Stimulated activated CD8-positive, alpha-beta memory T cell treated with anti-CD3 and anti-CD28 coated beads, Interleukin-4, amount 100 ng/mL, for 24 hours (primary cell): ENCODE results near the gene RABIF.

Source experiments
- DNase-seq: peaks from one replicate; pipeline ENCODE4 v3.0.0-alpha.2; 2020; ENCODE audit warnings: low read depth

RABIF gene

GRCh38 chr1:202871367-202871766, 17.6 kb downstream of the RABIF start:
- DNase-seq, result no peak

DNA sequence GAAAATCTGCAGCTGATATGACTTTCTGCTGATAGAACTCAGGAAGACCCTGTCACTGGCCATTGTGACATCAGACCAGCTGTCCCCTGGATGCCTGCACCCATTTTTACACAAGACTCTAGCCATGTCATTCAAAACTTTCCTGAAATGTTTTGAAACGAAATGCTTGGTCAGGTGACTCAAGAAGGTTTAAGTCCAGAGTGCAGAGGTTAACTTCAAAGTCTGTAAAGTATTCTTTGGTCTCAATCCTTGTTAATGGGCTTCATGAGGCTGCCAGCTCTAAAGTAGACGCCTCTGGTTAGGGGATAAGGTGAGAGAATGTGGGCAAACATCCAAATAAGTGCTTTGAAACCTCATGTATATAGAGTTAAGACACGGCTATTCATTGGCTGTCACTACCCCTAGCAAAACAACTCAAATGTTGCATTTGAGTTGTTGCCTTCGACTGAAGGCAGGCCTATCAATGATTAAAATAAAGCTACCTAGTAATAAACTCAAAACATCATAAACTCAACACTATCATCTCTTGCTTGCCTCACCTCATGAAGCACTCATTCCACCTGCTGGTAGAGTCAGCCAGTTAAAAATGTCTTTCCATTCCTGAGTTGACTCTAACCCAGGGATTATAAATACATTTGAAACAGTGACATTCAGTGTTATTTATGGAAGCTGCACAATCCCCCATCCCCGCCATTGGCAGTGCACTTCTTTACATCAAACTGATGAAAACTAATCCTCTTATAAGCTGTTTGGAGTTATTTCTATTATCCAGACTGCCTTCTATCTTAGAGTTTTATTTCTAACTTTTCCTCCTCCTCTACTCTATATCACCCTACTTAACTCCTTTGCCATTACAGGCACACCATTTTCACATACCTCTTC, 26.0 kb downstream of the RABIF start:
- no peak for DNase-seq

GRCh38 chr1:202861420-202862132, 27.4 kb downstream of the RABIF start:
- peak; percentile 36 for DNase-seq

GRCh38 chr1:202860744-202861419, 28.1 kb downstream of the RABIF start:
- no peak for DNase-seq

- no peak for DNase-seq
These were observed 30.0 kb downstream of the RABIF start for GRCh38 chr1:202858789-202859414.

- DNase-seq, result no peak
These were observed 30.6 kb downstream of the RABIF start for GRCh38 chr1:202858331-202858730.

DNA sequence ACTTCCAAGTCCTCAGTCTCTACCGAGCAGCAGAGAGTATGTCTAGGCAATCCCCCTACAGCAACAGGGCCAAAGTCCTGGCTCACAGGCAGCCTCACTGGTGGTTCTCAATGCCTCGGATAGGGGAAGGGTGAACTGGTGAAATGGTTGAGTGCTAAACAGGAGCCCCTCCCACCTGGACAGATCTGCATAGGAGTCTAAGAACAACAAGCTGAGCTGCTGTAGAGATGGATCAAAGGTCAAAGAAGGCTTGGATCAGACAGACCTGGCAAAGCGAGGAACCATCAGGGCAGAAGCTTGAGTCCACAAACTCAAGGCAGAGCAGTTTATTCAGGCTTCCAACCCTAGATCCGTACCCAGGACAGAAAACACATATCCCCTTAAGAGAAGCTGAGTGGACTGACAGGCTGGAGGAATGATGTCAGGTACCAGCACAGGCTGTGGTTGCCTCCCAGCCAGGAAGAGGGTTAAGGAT, 31.8 kb downstream of the RABIF start:
- DNase-seq, result no peak

GRCh38 chr1:202856014-202856413, 32.9 kb downstream of the RABIF start:
- no peak for DNase-seq

GRCh38 chr1:202854787-202855186, 34.2 kb downstream of the RABIF start:
- DNase-seq, result no peak

DNA sequence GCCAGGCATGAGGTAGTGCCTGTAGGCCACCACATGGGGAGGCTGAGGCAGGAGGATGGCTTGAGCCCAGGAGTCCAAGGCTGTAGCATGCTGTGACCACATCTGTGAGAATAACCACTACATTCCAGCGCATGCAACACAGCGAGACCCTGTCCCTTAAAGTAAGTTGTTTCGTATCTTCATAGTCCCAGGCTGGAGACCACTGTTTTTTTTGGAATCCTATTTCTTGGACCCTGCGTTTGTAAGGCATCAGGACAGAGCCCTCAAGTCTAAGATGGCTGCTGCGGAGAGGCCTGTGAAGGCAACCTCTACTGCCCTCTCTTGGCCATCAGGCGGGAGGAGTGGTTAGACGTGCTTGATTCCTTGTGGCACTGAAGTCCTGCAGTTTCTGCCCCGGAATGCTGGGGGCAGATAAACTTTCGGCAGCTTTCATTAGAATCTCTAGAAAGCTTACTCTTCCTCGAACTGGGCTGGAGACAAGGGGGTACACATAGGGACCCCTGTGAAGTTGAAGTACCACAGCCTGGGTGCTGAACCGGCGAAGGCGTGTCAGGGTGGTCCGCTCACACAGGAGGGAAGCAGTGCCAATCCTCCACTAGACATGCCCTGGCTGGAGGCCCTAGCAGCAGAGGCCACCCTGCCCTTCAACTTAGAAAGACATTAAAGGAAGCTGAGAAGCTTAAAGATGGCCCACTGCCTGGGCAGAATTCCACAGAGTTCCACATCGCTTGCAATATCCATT, 36.6 kb downstream of the RABIF start:
- no peak for DNase-seq

- no peak for DNase-seq
These were observed 38.2 kb downstream of the RABIF start for GRCh38 chr1:202850593-202851362.

DNA sequence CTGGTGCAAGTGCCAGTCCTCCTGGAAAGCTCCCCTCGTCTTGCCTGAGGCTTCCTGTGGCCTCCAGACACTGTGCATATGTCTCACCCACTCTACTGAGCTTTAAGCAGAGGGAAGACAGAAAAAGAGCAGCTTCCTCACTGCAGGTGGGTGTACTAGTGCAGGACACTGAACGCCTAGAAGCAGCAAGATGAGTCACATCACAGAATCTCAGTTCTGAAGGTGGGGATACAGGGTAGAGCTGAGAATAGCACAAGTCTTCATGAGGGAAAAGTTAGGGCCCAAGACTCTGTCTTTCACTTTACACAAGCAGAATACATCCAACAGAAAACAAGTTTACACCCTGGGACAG, 40.8 kb downstream of the RABIF start:
- DNase-seq, result no peak

DNA sequence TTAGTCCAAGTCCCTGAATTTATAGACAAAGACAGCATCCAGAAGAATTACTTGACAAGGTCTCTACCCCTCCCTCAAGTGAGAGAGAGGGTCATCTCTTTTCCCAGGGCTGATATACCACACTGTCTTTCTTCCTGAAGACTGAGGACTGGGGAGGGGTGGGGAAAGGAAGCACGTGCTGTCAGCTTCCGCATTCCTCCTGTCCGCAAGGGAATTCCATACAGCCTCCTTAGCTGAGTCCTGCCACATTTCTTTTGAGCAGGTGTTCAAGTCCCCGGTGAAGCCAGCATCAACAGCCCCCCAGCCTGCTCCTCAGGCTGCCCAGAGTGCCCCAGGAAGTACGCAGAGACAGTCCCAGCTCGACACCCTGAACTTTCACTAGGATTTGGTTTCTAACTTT, 44.0 kb downstream of the RABIF start:
- no peak for DNase-seq

- no peak for DNase-seq
These were observed 44.7 kb downstream of the RABIF start for GRCh38 chr1:202844259-202844658.

GRCh38 chr1:202843081-202843480, 45.9 kb downstream of the RABIF start:
- DNase-seq, result no peak

GRCh38 chr1:202837746-202838262, 51.1 kb downstream of the RABIF start:
- DNase-seq, result no peak

DNA sequence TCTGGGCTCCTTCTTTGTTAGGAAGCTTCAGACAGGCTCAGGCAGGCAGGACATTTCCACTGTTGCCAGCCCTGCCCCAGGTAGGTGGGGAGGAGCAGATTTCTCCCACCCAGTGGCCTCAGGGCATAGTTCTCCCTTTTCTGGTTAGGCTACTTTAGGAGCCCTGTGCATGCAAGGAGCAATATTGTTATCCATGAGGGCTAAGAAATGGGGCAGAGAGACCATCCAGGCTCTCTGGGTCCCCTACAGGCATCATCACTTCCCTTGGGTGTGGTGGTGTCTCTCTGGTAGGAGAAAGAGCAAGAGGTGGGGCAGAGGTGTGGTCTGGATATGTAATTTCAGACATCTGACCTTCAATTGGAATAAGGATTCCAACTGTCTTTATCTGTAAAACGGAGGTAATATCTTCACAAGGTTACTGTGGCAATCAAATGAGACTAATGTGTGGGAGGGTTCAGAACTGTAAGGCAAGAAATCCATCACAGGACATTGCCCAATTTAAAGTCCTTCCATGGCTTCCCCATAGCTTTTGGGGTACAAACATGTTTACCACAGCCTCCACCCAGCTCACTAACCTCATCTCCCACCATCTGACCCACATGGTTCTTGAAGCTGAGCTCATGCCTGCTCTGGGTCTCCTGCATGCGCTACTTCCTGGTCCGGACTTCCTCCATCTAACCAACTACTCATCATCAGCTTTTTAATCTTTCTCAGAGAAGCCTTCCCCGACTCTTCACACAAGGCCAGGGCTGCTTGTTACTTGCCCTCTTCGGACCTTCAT, 52.1 kb downstream of the RABIF start:
- DNase-seq, result no peak

- no peak for DNase-seq
These were observed 53.3 kb downstream of the RABIF start for GRCh38 chr1:202835548-202836072.

- no peak for DNase-seq
These were observed 54.0 kb downstream of the RABIF start for GRCh38 chr1:202834771-202835547.
